DOHH2 (cell line): Measurements from ENCODE around the gene ATP2B2.
A peak's percentile ranks its signal among the peaks of the same experiment; 100 is the strongest.

ENCODE experiments used
- H3F3A ChIP-seq: fragments of 200-600 bp; sonication (generic), shearing (Covaris generic); 2 replicates; pipeline ENCODE4 v1.6.0; 2016; ENCODE audit warnings: antibody characterized with exemption, mild to moderate bottlenecking; ENCODE audit not compliant: control insufficient read depth, insufficient read depth
- H3K27ac ChIP-seq: fragments of 200-600 bp; sonication (generic); 2 replicates; pipeline ENCODE4 v1.5.1; 2014; ENCODE audit warnings: low read depth, mild to moderate bottlenecking, low read length, moderate library complexity
- H3K27me3 ChIP-seq: fragments of 200-600 bp; sonication (generic); 2 replicates; pipeline ENCODE4 v1.6.1; 2014; ENCODE audit warnings: mild to moderate bottlenecking, low read length, mixed read lengths; ENCODE audit not compliant: control insufficient read depth
- H3K36me3 ChIP-seq: fragments of 200-600 bp; sonication (generic); 2 replicates; pipeline ENCODE4 v1.6.1; 2014; ENCODE audit warnings: mild to moderate bottlenecking, low read length, moderate library complexity, mixed read lengths; ENCODE audit not compliant: control insufficient read depth
- H3K4me1 ChIP-seq: fragments of 200-600 bp; sonication (generic); 2 replicates; pipeline ENCODE4 v1.6.1; 2014; ENCODE audit warnings: mild to moderate bottlenecking, low read length, mixed read lengths; ENCODE audit not compliant: control insufficient read depth
- H3K4me2 ChIP-seq: fragments of 200-600 bp; sonication (generic); 2 replicates; pipeline ENCODE4 v1.6.0; 2014; ENCODE audit warnings: mild to moderate bottlenecking, low read length, moderate library complexity
- H3K4me3 ChIP-seq: fragments of 200-600 bp; sonication (generic); 2 replicates; pipeline ENCODE4 v1.5.1; 2014; ENCODE audit warnings: mild to moderate bottlenecking, low read length, mixed read lengths
- H3K79me2 ChIP-seq: fragments of 200-600 bp; sonication (generic); 2 replicates; pipeline ENCODE4 v1.6.1; 2014; ENCODE audit warnings: mild to moderate bottlenecking, low read length, mixed read lengths; ENCODE audit not compliant: control insufficient read depth
- H3K9me2 ChIP-seq: fragments of 200-600 bp; sonication (generic); replicated peaks from 2 replicates; pipeline ENCODE4 v1.6.1; 2014; ENCODE audit warnings: mild to moderate bottlenecking, low read length, mixed read lengths; ENCODE audit not compliant: control insufficient read depth
- H3K9me3 ChIP-seq: fragments of 200-600 bp; sonication (generic); 2 replicates; pipeline ENCODE4 v1.6.1; 2014; ENCODE audit warnings: antibody characterized with exemption, low read length, mixed read lengths; ENCODE audit not compliant: control insufficient read depth, insufficient read depth
- H4K20me1 ChIP-seq: fragments of 200-600 bp; sonication (generic); 2 replicates; pipeline ENCODE4 v1.6.0; 2014; ENCODE audit warnings: low read depth, mild to moderate bottlenecking, antibody characterized with exemption, low read length, moderate library complexity; ENCODE audit not compliant: control insufficient read depth, insufficient read depth
- CTCF ChIP-seq: fragments of 200-600 bp; sonication (generic); IDR thresholded peaks from one replicate; pipeline ENCODE4 v1.5.1; 2014; ENCODE audit warnings: antibody characterized with exemption, mild to moderate bottlenecking, low read depth, low read length; ENCODE audit not compliant: poor library complexity, severe bottlenecking
- EZH2phosphoT487 ChIP-seq: fragments of 200-600 bp; sonication (generic); IDR thresholded peaks from 2 replicates; pipeline ENCODE4 v1.6.1; 2017; ENCODE audit warnings: borderline replicate concordance, mild to moderate bottlenecking, antibody characterized with exemption, low read length, moderate library complexity, mixed read lengths

ATP2B2 gene

GRCh38 chr3:10390641-10391373 is 114.6 kb downstream of the ATP2B2 start:
- Histone ChIP-seq H3K27ac (peak overlapping the region; percentile 79), H3F3A (0 out of 2 replicates have a peak, but pooled peaks cover 9% of the 10 kb centered on the region), H3K9me3 (no peaks in the 10 kb centered on the region), H3K9me2 (no peaks in the 10 kb centered on the region), H3K4me1 (peaks cover 66% of the 10 kb centered on the region), H3K4me3 (peak overlapping the region; percentile 57), H4K20me1 (no peaks in the 10 kb centered on the region), H3K79me2 (no peaks in the 10 kb centered on the region), H3K27me3 (no peaks in the 10 kb centered on the region), H3K36me3 (peaks cover 8% of the 10 kb centered on the region), H3K4me2 (peak overlapping the region; percentile 79)
- TF ChIP-seq CTCF (no peak), EZH2phosphoT487 (no peak)

DNA sequence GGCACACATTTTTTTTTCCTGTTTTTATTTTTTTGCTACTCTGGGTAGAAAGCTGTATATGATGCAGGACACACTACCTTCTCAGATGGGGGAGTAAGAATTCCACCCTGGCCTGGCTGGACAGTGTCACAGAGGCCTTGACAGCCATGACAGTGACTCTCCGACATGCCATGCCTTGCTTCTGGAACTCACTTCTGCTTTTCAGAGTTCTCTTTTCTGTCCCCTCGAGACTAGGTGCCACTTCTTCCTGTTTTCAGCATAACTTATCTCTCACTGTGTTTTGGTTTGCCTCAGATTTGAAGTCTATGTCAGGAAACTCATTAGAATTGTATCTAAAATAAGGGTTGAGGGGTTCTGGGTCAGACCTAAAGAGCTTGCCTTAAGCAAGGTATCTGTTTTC is 115.4 kb downstream of the ATP2B2 start:
- Histone ChIP-seq H3K27me3 (no peaks in the 10 kb centered on the region), H3K4me3 (peak overlapping the region; percentile 57), H3K27ac (peak overlapping the region; percentile 79), H3K79me2 (no peaks in the 10 kb centered on the region), H3K4me1 (peaks cover 58% of the 10 kb centered on the region), H3K9me3 (no peaks in the 10 kb centered on the region), H3F3A (0 out of 2 replicates have a peak, but pooled peaks cover 9% of the 10 kb centered on the region), H3K4me2 (peak overlapping the region; percentile 79), H4K20me1 (no peaks in the 10 kb centered on the region), H3K36me3 (peaks cover 8% of the 10 kb centered on the region), H3K9me2 (no peaks in the 10 kb centered on the region)
- TF ChIP-seq EZH2phosphoT487 (no peak), CTCF (no peak)

DNA sequence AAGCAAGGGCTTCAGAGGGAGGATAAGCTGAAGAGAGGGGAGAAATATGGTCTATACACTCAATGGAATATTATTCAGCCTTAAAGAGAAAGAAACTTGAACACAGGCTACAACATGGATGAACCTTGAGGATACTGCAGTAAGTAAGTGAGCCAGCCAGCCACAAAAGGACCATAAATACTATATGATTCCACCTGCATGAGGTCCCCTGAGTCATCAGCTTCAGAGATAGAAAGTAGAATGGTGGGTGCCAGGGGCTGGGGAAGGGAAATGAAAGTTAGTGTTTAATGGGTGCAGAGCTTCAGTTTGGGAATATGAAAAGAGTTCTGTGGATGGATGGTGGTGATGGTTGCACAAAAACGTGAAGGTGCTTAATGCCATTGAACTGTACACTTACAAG is 116.0 kb downstream of the ATP2B2 start:
- no peak for TF ChIP-seq CTCF
- TF ChIP-seq EZH2phosphoT487 = no peak
- Histone ChIP-seq H3K27me3 (no peaks in the 10 kb centered on the region), H3K4me2 (peak overlapping the region; percentile 79), H3K79me2 (no peaks in the 10 kb centered on the region), H3K4me3 (no peak overlapping the region; the same call in none of the 2 replicates), H3K27ac (peak overlapping the region; percentile 79), H3K9me3 (no peaks in the 10 kb centered on the region), H3F3A (0 out of 2 replicates have a peak, but pooled peaks cover 9% of the 10 kb centered on the region), H3K36me3 (peaks cover 8% of the 10 kb centered on the region), H3K9me2 (no peaks in the 10 kb centered on the region), H3K4me1 (peaks cover 54% of the 10 kb centered on the region), H4K20me1 (no peaks in the 10 kb centered on the region)
